GM04504 (cell line): ENCODE data around the gene LCE1D.

ENCODE experiments used
- DNase-seq: peaks from one replicate; pipeline ENCODE4 v3.0.0-alpha.2; 2012; ENCODE audit warnings: low read depth

Gene LCE1D

GRCh38 chr1:152817309-152817708, 20.8 kb downstream of the LCE1D start:
- no peak for DNase-seq

GRCh38 chr1:152823294-152823693, 26.8 kb downstream of the LCE1D start:
- DNase-seq, result no peak

GRCh38 chr1:152824964-152825363, 28.4 kb downstream of the LCE1D start:
- no peak for DNase-seq

- DNase-seq, result no peak
These were observed 30.7 kb downstream of the LCE1D start, which contains the start of gene LCE1A for GRCh38 chr1:152827173-152827572. LCE1A (plus strand) TSS chr1:152827473; CDS start chr1:152827473, 0 bp downstream.

GRCh38 chr1:152836870-152837269, 40.3 kb downstream of the LCE1D start:
- DNase-seq, result no peak

- no peak for DNase-seq
These were observed 46.0 kb downstream of the LCE1D start, which contains the start of gene LCE6A for GRCh38 chr1:152842556-152842955. LCE6A (plus strand) TSS chr1:152842856; CDS start chr1:152843521, 665 bp downstream.
